ENCODE results near the gene HMGXB4. TPM values are rescaled to one million over a fixed set of nuclear protein-coding genes. Genes with fewer than 3 reads are reported as not detected.

HMGXB4 gene
- total and polyA plus RNA-seq, 2 of the 8 experiments (the other 6 are each of a cell fraction or from before 2014, with no cell fraction given): 20.9 to 41.3 TPM

DNA sequence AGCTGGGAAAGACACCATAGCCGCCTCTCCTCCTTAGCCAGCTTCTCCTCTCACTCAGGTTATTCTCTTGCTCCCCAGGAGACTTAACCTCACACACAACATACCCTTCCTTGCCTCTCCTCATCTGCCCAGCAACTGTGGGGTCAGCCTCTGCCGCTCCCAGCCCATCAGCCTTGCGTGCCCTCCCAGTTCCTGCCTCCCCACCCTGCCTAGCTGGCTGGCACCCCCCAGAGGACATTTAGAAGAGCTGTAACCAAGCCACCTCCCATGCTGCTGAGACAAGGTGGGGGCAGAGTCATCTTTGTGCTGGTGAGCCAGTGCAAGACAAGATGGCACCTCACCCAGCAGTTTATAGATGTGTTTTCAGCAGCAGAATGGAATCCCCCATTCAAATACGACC, 80.6 kb downstream of the HMGXB4 start:
- Histone ChIP-seq H3K18ac (ENCODE audit: extremely low read depth, low read length) (no peak overlapping the region), H2BK5ac (ENCODE audit: low read depth, low read length) (peak overlapping the region; percentile 32; the same call in 1 of the 2 replicates), H3K4ac (replicated peaks; ENCODE audit: insufficient read length, low read depth, low read length) (no peak overlapping the region), H3K23ac (ENCODE audit: insufficient read length) (no peak overlapping the region), H2AK5ac (ENCODE audit: low read depth, low read length) (no peak overlapping the region), H2BK120ac (replicated peaks; ENCODE audit: low read depth, low read length) (no peak overlapping the region), H3K27ac (ENCODE audit: low read depth, low read length) (no peak overlapping the region), H2BK15ac (ENCODE audit: low read length) (no peak overlapping the region), H3K9me3 (ENCODE audit: insufficient read depth in 2 of 2, low read depth in 1 of 2, low read length in 1 of 2) (no peaks in the 10 kb centered on the region), H3K36me3 (ENCODE audit: control insufficient read depth in 2 of 4, insufficient read depth in 4 of 4, low read length in 3 of 4) (peaks cover 0 to 6% (median 3%) of the 10 kb centered on the region in 4 experiments; a peak in 4 of 8 replicates), H3K4me1 (replicated peaks in 1 of 4; ENCODE audit: control insufficient read depth in 3 of 4, insufficient read depth in 4 of 4, low read length in 3 of 4) (no peaks in the 10 kb centered on the region; a peak in 3 of 7 replicates), H2BK12ac (ENCODE audit: low read depth, low read length) (no peak overlapping the region), H3K23me2 (ENCODE audit: low read depth, low read length) (peaks cover 5% of the 10 kb centered on the region; the same call in 1 of the 2 replicates), H4K91ac (replicated peaks; ENCODE audit: insufficient read length, low read length) (no peak overlapping the region), H3K9ac (replicated peaks in 1 of 4; ENCODE audit: extremely low read depth in 1 of 4, low read depth in 3 of 4, low read length in 3 of 4) (no peak overlapping the region), H2BK20ac (ENCODE audit: low read length) (no peak overlapping the region), H2AFZ (ENCODE audit: low read length) (no peak overlapping the region), H3K14ac (ENCODE audit: insufficient read length) (no peak overlapping the region), H3K56ac (replicated peaks; ENCODE audit: insufficient read length, low read depth, low read length) (no peak overlapping the region), H4K5ac (ENCODE audit: insufficient read length, low read depth, low read length) (no peak overlapping the region), H3K79me1 (ENCODE audit: low read depth, low read length) (no peaks in the 10 kb centered on the region), H3K27me3 (replicated peaks in 1 of 4; ENCODE audit: control insufficient read depth in 3 of 4, extremely low read depth in 1 of 4, insufficient read depth in 3 of 4, low read length in 3 of 4) (no peaks in the 10 kb centered on the region), H3K4me3 (ENCODE audit: extremely low read depth in 1 of 4, insufficient read depth in 2 of 4, low read depth in 3 of 4, low read length in 4 of 4) (no peak overlapping the region), H4K20me1 (replicated peaks in 1 of 2; ENCODE audit: control insufficient read depth in 1 of 2, insufficient read depth in 2 of 2, low read length in 2 of 2) (peaks cover 0 to 6% of the 10 kb centered on the region in 2 experiments), H3K4me2 (ENCODE audit: insufficient read depth in 1 of 2, low read depth in 2 of 2, low read length in 2 of 2) (no peak overlapping the region), H3K79me2 (ENCODE audit: control insufficient read depth in 1 of 2, insufficient read depth in 2 of 2, low read length in 2 of 2) (no peaks in the 10 kb centered on the region), H4K8ac (ENCODE audit: extremely low read depth, insufficient read depth, low read length) (no peak overlapping the region)
- FAIRE-seq: no peak
- POLR2A ChIA-PET (ENCODE audit: partially characterized antibody): interaction anchor here (1.1 kb wide), 1 partner anchor 11 kb away, joined by 4 read pairs; no protein-coding TSS in a partner anchor
- CTCF ChIA-PET (ENCODE audit: partially characterized antibody): interaction anchor here (0.9 to 2.3 kb wide), 3 partner anchors 13 to 81 kb away, joined by 3 to 19 read pairs (median 3); no protein-coding TSS in a partner anchor
- no peak for DNase-seq (ENCODE audit: low read depth in 1 of 2, low spot score in 2 of 2)
- 76% methylated on average over 4 of the region's 4 CpGs; no CpG with 5 or more reads in 1 of the 2 experiments for WGBS, 2 experiments (ENCODE audit: extremely low coverage in 1 of 2, insufficient coverage in 1 of 2, insufficient read length in 1 of 2, insufficient replicate concordance in 2 of 2, low coverage in 1 of 2, low lambda C conversion rate in 2 of 2, missing lambda C conversion rate in 1 of 2)
- TF ChIP-seq RAD21 (IDR thresholded peaks at IDR 0.05 in 1 of 2, conservative IDR thresholded peaks at IDR 0.05 in 1 of 2; ENCODE audit: low read depth in 2 of 2, low read length in 2 of 2) (peak; percentile 22 to 58; a peak in 3 of 4 replicates), SIRT6 (IDR thresholded peaks at IDR 0.05; ENCODE audit: low read length) (no peak), SRF (IDR thresholded peaks at IDR 0.05; ENCODE audit: low read depth, low read length) (no peak), RBBP5 (IDR thresholded peaks at IDR 0.05; ENCODE audit: borderline replicate concordance, low read depth, low read length) (no peak), RNF2 (IDR thresholded peaks at IDR 0.05; ENCODE audit: borderline replicate concordance, low read depth, low read length, missing control alignments, poor library complexity, severe bottlenecking) (no peak), GABPA (IDR thresholded peaks at IDR 0.05; ENCODE audit: borderline replicate concordance, insufficient read depth, low read length) (no peak), TEAD4 (IDR thresholded peaks at IDR 0.05; ENCODE audit: low read depth, low read length) (no peak), MAFK (IDR thresholded peaks at IDR 0.05; ENCODE audit: low read depth, low read length) (no peak), SP2 (IDR thresholded peaks at IDR 0.05; ENCODE audit: low read length) (no peak), RFX5 (IDR thresholded peaks at IDR 0.05; ENCODE audit: borderline replicate concordance, low read depth, low read length) (peak; percentile 79), CBX5 (IDR thresholded peaks at IDR 0.05; ENCODE audit: low read depth, low read length) (no peak)

All from H1 (cell line).